Gastrocnemius medialis (tissue), 4 donors: ENCODE data around the gene CD96. TPM values are rescaled to one million over a fixed set of nuclear protein-coding genes. Genes with fewer than 3 reads are reported as not detected.

Experiments
- ATAC-seq, 2 donors: fragments of 150-250 bp; one replicate each; pipeline ENCODE4 v1.9.1; 2016
- DNase-seq, 2 donors: peaks; one replicate each; pipeline ENCODE4 v3.0.0-alpha.2; 2019
- H3K27ac ChIP-seq, 4 donors: fragments of 200-600 bp; sonication (generic); 1 replicate in 1 of 4; 2 replicates in 3 of 4; pipeline ENCODE4 v1.5.1; 2016 to 2018; ENCODE audit warnings: mild to moderate bottlenecking in 2 of 4, moderate library complexity in 1 of 4
- H3K27me3 ChIP-seq, 3 donors: fragments of 200-600 bp; sonication (generic) in 2 of 3; 1 replicate in 1 of 3; 2 replicates in 2 of 3; pipeline versions ENCODE4 v1.5.1 to v1.6.0; 2016 to 2019; ENCODE audit warnings: mild to moderate bottlenecking in 1 of 3, moderate library complexity in 1 of 3
- H3K36me3 ChIP-seq, 2 donors: fragments of 200-600 bp; sonication (generic) in 1 of 2; one replicate each; pipeline ENCODE4 v1.5.1; 2017 to 2018
- H3K4me1 ChIP-seq, 2 donors: fragments of 200-600 bp; sonication (generic) in 1 of 2; one replicate each; pipeline ENCODE4 v1.5.1; 2016 to 2017; ENCODE audit warnings: mild to moderate bottlenecking in 2 of 2
- H3K4me3 ChIP-seq, 4 donors: fragments of 200-600 bp; sonication (generic) in 3 of 4; 1 replicate in 1 of 4; 2 replicates in 3 of 4; pipeline ENCODE4 v1.5.1; 2016 to 2019; ENCODE audit warnings: mild to moderate bottlenecking in 2 of 4
- H3K9me3 ChIP-seq, 3 donors: fragments of 200-600 bp; sonication (generic) in 2 of 3; 1 replicate in 1 of 3; 2 replicates in 2 of 3; pipeline ENCODE4 v1.5.1; 2016 to 2019
- CTCF ChIP-seq, 5 experiments: fragments of 450-650 bp in 3 of 5; fragments of 200-600 bp in 2 of 5; sonication (generic) in 2 of 5; IDR thresholded peaks in 4 of 5; conservative IDR thresholded peaks in 1 of 5; 1 replicate in 4 of 5; 2 replicates in 1 of 5; pipeline ENCODE4 v1.5.1; 2016 to 2019; ENCODE audit warnings: antibody characterized with exemption in 5 of 5, mild to moderate bottlenecking in 3 of 5, moderate library complexity in 3 of 5
- POLR2A ChIP-seq, 2 donors: fragments of 450-650 bp; IDR thresholded peaks; one replicate each; pipeline ENCODE4 v1.6.1; 2017; ENCODE audit warnings: antibody characterized with exemption in 2 of 2, mild to moderate bottlenecking in 2 of 2, moderate library complexity in 2 of 2
- in situ Hi-C, 4 donors: fragments of 200-750 bp; cut with MboI; loops; one replicate each; pipeline versions ENCODE4 v1.15.0 to v1.8.0; 2017; ENCODE audit warnings: low sequenced_read_pairs in 4 of 4
- intact Hi-C: fragments of 100-400 bp; cut with DNase I; formaldehyde crosslinking; loops from one replicate; pipeline ENCODE4 v1.15.1; 2023; ENCODE audit warnings: low total_unique reads
- total RNA-seq, 4 donors: library from RNA; depleted of rRNA; stranded (reverse); fragments of >200 nt; gene quantifications; one replicate each; pipeline versions ENCODE4 v1.1.0 to v1.2.3, GENCODE V29; 2016

CD96 gene
- total RNA-seq, 4 donors from 2014 or later: 0.85 TPM; not detected in 3

- no peak overlapping the region for H3K27ac ChIP-seq
- ATAC-seq (peak in 1 of 2 donors; percentile 70), DNase-seq (no peak)
- intact Hi-C loops: no loop called here
- in situ Hi-C loops: no loop called here
- TF ChIP-seq POLR2A (IDR thresholded peaks at IDR 0.05) (no peak), CTCF (IDR thresholded peaks at IDR 0.05 in 4 of 5, conservative IDR thresholded peaks at IDR 0.05 in 1 of 5) (no peak)
- H3K4me1 ChIP-seq: peaks cover 2 to 9% of the 10 kb centered on the region in 2 donors
- H3K36me3 ChIP-seq: no peaks in the 10 kb centered on the region
- no peak overlapping the region for H3K4me3 ChIP-seq
- no peaks in the 10 kb centered on the region for H3K9me3 ChIP-seq
- H3K27me3 ChIP-seq: no peaks in the 10 kb centered on the region
Measured at GRCh38 chr3:111692593-111693552, 150.9 kb downstream of the CD96 start.

DNA sequence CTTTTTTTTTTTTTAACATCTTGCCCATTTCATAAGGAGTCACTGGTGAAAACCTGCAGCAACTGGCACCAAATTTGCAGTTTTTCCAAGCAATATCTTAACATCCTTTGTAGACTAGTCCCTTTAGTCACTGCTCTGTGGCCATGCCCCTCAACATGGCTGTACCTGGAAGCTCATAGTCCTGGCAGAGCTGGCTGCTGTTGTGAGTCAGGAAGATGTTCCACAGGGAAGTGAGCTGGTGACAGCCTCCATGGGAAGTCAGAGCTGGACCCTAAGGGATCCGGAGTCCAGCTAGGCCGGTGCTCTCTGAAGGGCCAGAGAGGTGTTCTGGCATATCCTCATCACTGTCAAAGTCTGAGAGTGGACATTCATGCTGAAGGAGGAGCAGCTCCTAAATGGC is 152.5 kb downstream of the CD96 start:
- H3K4me1 ChIP-seq: peaks cover 2 to 9% of the 10 kb centered on the region in 2 donors
- in situ Hi-C loops: no loop called here
- no peak overlapping the region for H3K27ac ChIP-seq
- no peaks in the 10 kb centered on the region for H3K27me3 ChIP-seq
- DNase-seq (no peak), ATAC-seq (no peak)
- TF ChIP-seq POLR2A (IDR thresholded peaks at IDR 0.05) (no peak), CTCF (IDR thresholded peaks at IDR 0.05 in 4 of 5, conservative IDR thresholded peaks at IDR 0.05 in 1 of 5) (no peak)
- H3K36me3 ChIP-seq: no peaks in the 10 kb centered on the region
- H3K4me3 ChIP-seq: no peak overlapping the region
- intact Hi-C loops: no loop called here
- no peaks in the 10 kb centered on the region for H3K9me3 ChIP-seq

DNA sequence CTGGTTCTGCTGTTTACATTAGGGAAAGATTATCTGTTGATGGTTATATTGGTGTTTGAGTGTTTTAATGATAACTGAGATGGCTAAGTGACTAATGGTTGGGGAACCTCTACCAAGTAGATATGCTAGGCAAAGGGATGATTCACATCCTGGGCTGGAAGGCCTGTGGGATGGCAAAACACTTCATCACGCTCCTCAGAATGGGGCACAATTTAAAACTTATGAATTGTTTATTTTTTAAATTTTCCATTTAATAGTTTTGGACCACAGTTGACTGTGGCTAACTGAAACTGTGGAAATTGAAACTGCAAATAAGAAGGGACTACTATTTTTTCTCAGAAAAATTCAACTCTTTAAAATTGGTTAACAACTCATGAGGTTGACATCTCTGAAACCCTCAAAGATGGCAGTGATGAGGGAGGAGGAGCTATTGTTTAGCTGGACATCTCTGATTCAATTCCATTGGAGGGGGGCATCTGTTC is 153.7 kb downstream of the CD96 start:
- Histone ChIP-seq H3K36me3 (no peaks in the 10 kb centered on the region), H3K4me1 (peaks cover 2 to 9% of the 10 kb centered on the region in 2 donors), H3K4me3 (no peak overlapping the region), H3K9me3 (no peaks in the 10 kb centered on the region), H3K27ac (no peak overlapping the region), H3K27me3 (no peaks in the 10 kb centered on the region)
- DNase-seq: no peak
- TF ChIP-seq CTCF (IDR thresholded peaks at IDR 0.05 in 4 of 5, conservative IDR thresholded peaks at IDR 0.05 in 1 of 5): no peak
- no peak for TF ChIP-seq POLR2A (IDR thresholded peaks at IDR 0.05)
- in situ Hi-C loops: no loop called here
- intact Hi-C loops: no loop called here
- no peak for ATAC-seq

GRCh38 chr3:111700054-111700453 is 158.1 kb downstream of the CD96 start:
- DNase-seq (no peak), ATAC-seq (no peak)
- in situ Hi-C loops: no loop called here

More at GRCh38 chr3:111700054-111700453, 158.1 kb downstream of the CD96 start:
- Histone ChIP-seq H3K9me3 (no peaks in the 10 kb centered on the region), H3K4me1 (no peaks in the 10 kb centered on the region), H3K27ac (no peak overlapping the region), H3K27me3 (no peaks in the 10 kb centered on the region), H3K4me3 (no peak overlapping the region), H3K36me3 (no peaks in the 10 kb centered on the region)
- no peak for TF ChIP-seq POLR2A (IDR thresholded peaks at IDR 0.05)
- TF ChIP-seq CTCF (IDR thresholded peaks at IDR 0.05 in 4 of 5, conservative IDR thresholded peaks at IDR 0.05 in 1 of 5): no peak
- intact Hi-C loops: no loop called here
